Immature natural killer cell (primary cell): ENCODE measurements around the gene MRPL40. TPM values are rescaled to one million over a fixed set of nuclear protein-coding genes. Genes with fewer than 3 reads are reported as not detected.

Experiments used
- DNase-seq, 3 donors: peaks; one replicate each; pipeline ENCODE4 v3.0.0; 2022; ENCODE audit warnings: mixed read lengths in 1 of 3
- H3K27ac Mint-ChIP-seq, 6 donors: one replicate each; pipeline ENCODE4 v1.8.0; 2020; ENCODE audit warnings: mixed read lengths in 6 of 6, mild to moderate bottlenecking in 5 of 6, inconsistent platforms in 4 of 6, moderate library complexity in 3 of 6
- H3K27me3 Mint-ChIP-seq, 3 donors: one replicate each; pipeline ENCODE4 v1.8.0; 2020 to 2021; ENCODE audit warnings: low read depth in 3 of 3, mild to moderate bottlenecking in 3 of 3, mixed read lengths in 3 of 3, moderate library complexity in 3 of 3, inconsistent platforms in 1 of 3
- H3K36me3 Mint-ChIP-seq, 3 donors: one replicate each; pipeline ENCODE4 v1.8.0; 2020; ENCODE audit warnings: mixed read lengths in 3 of 3, inconsistent platforms in 2 of 3, mild to moderate bottlenecking in 2 of 3
- H3K4me1 Mint-ChIP-seq, 2 donors: one replicate each; pipeline ENCODE4 v1.8.0; 2020; ENCODE audit warnings: inconsistent platforms in 2 of 2, mild to moderate bottlenecking in 2 of 2, mixed read lengths in 2 of 2, moderate library complexity in 1 of 2
- H3K4me3 Mint-ChIP-seq, 5 donors: one replicate each; pipeline ENCODE4 v1.8.0; 2020; ENCODE audit warnings: mild to moderate bottlenecking in 5 of 5, mixed read lengths in 5 of 5, inconsistent platforms in 3 of 5, moderate library complexity in 3 of 5
- H3K9me3 Mint-ChIP-seq, 6 donors: one replicate each; pipeline ENCODE4 v1.8.0; 2020; ENCODE audit warnings: mild to moderate bottlenecking in 6 of 6, mixed read lengths in 6 of 6, inconsistent platforms in 4 of 6, moderate library complexity in 3 of 6
- polyA plus RNA-seq, 3 donors: library from polyadenylated mRNA; unstranded; fragments of 300-500 nt; fragmentation: Illumina TruSeq; gene quantifications; one replicate each; pipeline ENCODE4 v1.2.3, GENCODE V29; 2021

Gene MRPL40
- polyA plus RNA-seq, 3 donors from 2014 or later, result 64.7 to 85.1 (median 77.9) TPM

DNA sequence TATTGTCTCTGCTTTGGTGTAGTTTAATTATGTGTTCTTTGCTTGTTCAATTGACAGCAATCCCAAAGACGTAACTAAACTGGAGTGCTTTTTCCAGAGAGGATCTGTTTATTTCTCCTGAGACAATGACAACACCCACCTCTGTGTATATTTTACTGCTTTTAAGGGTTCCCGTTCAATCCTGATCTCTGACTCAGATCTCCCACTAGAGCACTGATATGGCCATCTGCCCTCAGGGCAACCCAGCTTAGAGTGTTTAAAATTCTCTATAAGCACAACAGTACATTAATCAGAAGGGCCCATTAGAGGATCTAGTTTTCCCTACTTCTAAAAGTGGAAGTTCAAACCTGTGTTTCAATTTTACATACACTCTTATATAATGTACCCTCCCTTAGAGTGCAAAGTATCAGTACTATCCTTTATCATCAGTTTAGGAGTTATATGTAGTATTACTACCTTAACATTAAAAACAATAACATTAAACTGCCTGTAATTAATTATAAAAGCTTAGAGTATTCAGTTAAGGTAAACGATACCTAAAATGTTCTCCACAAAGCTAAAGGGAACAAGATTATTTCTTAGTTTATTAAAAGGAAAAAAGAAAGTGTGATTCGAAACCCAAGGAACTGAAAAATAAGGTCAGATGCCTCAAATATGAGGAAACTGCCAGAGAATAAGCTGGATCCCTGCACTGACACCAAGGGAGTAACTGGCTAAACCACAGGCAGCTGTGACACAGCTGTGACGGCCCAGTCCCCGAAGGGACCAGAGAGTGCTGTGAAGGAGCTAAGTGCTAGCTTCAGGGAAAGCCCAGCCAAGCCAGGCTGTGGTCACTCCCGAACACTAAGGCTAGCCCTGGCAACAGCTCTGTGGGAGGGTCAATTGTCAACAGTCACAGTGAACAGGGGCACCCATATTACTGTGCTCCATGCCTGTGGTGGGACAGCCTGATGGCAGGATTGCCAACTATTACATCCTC, 31.4 kb downstream of the MRPL40 start:
- Mint-ChIP-seq H3K36me3 (peaks cover 13 to 49% (median 22%) of the 10 kb centered on the region in 3 donors), H3K4me3 (no peak overlapping the region), H3K27ac (no peak overlapping the region), H3K9me3 (no peaks in the 10 kb centered on the region), H3K4me1 (peaks cover 0 to 1% of the 10 kb centered on the region in 2 donors), H3K27me3 (peaks cover 0 to 6% (median 0%) of the 10 kb centered on the region in 3 donors)
- DNase-seq, result no peak

DNA sequence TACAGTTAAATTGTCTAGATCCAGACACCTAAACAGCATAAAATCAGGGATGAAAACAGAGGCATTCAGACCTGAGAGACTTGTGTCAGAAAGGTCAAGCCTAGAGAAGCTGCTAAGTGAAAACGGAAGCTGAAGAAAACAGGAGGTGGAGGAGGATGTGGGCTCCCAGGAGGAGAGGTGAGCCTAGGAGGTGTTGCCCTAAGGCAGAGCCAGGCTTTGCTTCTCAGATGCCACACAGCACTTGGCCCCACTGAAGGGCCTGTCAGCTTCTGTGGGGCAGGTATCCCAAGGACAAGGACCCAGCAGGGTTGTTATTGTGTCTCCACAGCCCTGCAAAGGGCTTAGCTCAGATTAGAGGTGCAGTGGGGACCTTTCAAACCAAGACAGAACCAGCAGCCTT, 32.2 kb downstream of the MRPL40 start:
- no peak overlapping the region for H3K27ac Mint-ChIP-seq
- H3K4me1 Mint-ChIP-seq, result peaks cover 0 to 1% of the 10 kb centered on the region in 2 donors
- H3K27me3 Mint-ChIP-seq, result peaks cover 0 to 6% (median 0%) of the 10 kb centered on the region in 3 donors
- H3K9me3 Mint-ChIP-seq, result no peaks in the 10 kb centered on the region
- H3K36me3 Mint-ChIP-seq, result peaks cover 17 to 53% (median 27%) of the 10 kb centered on the region in 3 donors
- no peak overlapping the region for H3K4me3 Mint-ChIP-seq
- no peak for DNase-seq

DNA sequence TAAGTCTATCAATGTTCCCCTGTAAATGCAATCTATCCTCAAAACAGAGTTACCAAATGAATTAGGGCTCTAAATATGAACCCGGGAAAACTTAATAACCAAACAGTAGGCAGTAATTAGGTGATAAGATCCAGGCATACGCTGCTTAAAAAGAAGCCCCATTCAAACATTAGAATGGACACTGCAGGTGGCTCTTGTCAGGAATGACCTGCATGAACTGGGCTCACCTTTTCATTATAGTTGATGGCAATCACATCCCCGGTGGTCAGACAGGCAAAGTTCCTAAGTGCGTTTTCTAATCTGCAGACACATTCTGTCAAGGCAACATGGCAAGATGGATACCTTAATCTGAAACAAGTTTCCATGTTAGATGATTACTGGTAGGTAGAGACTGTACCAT, 32.6 kb downstream of the MRPL40 start:
- no peak for DNase-seq
- Mint-ChIP-seq H3K36me3 (peaks cover 16 to 54% (median 27%) of the 10 kb centered on the region in 3 donors), H3K27ac (peak overlapping the region in 1 of 6 donors; percentile 5), H3K4me3 (no peak overlapping the region), H3K4me1 (peaks cover 0 to 1% of the 10 kb centered on the region in 2 donors), H3K27me3 (peaks cover 0 to 8% (median 0%) of the 10 kb centered on the region in 3 donors), H3K9me3 (no peaks in the 10 kb centered on the region)

GRCh38 chr22:19466126-19466716, 33.9 kb downstream of the MRPL40 start:
- DNase-seq, result no peak
- peaks cover 13 to 55% (median 25%) of the 10 kb centered on the region in 3 donors for H3K36me3 Mint-ChIP-seq
- H3K4me1 Mint-ChIP-seq, result peaks cover 0 to 1% of the 10 kb centered on the region in 2 donors
- H3K27ac Mint-ChIP-seq, result peak overlapping the region in 1 of 6 donors; percentile 17
- H3K9me3 Mint-ChIP-seq, result no peaks in the 10 kb centered on the region
- no peak overlapping the region for H3K4me3 Mint-ChIP-seq
- peaks cover 0 to 9% (median 0%) of the 10 kb centered on the region in 3 donors for H3K27me3 Mint-ChIP-seq

DNA sequence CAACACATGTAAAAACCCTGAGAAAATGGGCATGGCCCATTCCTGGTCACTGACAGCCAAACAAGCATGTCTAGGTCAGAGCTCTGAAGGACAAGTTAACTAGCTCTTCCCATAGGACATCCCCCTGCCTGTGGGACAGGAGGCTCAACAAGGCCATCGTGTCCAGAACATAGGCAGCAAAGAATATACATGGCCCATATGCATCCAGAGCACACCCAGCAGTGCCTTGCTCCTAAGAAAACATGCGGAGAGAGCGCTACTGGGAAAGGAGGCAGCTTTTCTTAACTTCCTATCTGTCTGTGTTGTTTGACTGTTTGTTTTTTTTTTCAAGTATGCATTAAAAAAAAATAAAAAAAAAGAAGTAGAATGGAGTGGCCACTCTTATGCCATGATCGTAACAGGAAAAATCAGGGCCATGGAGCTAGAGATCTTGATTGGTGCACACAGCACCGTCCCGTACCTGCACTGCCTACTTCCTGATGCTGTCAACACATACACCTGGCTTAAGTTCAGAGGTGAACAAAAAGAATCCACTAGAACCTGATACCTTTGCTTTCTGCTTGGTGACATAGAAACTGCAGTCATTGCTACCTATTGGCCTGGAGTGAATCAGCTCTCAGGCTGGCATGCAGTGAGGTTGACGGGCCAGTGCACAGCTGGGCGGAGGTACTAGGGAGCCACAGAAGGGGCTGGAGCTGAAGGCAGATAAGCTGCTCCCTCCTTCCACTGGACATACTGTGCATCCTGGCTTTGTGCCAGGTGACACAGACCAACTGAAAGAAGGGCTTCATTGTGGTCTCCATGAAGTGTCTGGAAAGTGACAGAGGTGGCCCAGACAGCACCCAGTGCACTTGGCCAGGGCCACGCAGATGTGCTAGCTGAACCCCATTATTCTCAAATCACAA, 34.8 kb downstream of the MRPL40 start:
- H3K4me3 Mint-ChIP-seq, result no peak overlapping the region
- peaks cover 0 to 9% (median 1%) of the 10 kb centered on the region in 3 donors for H3K27me3 Mint-ChIP-seq
- no peak for DNase-seq
- H3K4me1 Mint-ChIP-seq, result peaks cover 0 to 1% of the 10 kb centered on the region in 2 donors
- H3K27ac Mint-ChIP-seq, result no peak overlapping the region
- H3K9me3 Mint-ChIP-seq, result no peaks in the 10 kb centered on the region
- H3K36me3 Mint-ChIP-seq, result peaks cover 13 to 54% (median 21%) of the 10 kb centered on the region in 3 donors

- no peak overlapping the region for H3K4me3 Mint-ChIP-seq
- DNase-seq, result no peak
- peaks cover 0 to 1% of the 10 kb centered on the region in 2 donors for H3K4me1 Mint-ChIP-seq
- peaks cover 13 to 51% (median 19%) of the 10 kb centered on the region in 3 donors for H3K36me3 Mint-ChIP-seq
- peaks cover 0 to 9% (median 1%) of the 10 kb centered on the region in 3 donors for H3K27me3 Mint-ChIP-seq
- H3K9me3 Mint-ChIP-seq, result no peaks in the 10 kb centered on the region
- H3K27ac Mint-ChIP-seq, result no peak overlapping the region
Observed at GRCh38 chr22:19467912-19468311, 35.6 kb downstream of the MRPL40 start.

DNA sequence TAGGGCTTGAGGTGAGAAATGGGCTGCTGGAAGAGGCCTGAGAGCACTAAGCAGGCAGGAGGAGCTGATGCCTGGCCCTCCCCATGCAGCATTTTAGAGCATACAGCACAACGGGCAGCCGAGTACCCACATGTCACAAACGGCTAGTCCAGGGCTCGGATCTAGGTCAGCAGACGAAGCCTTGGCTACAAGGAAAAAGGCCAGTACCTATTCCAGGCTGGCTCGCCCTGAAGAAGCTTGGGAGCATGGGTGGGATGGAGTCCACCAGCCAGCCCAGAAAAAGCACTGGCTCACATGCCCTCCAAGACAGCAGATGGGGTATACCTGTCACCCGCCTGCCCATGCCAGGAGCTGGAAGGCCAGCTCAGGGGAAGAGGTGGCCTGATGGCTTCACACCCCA, 37.1 kb downstream of the MRPL40 start:
- Mint-ChIP-seq H3K36me3 (peaks cover 13 to 53% (median 17%) of the 10 kb centered on the region in 3 donors), H3K9me3 (no peaks in the 10 kb centered on the region), H3K4me3 (no peak overlapping the region), H3K27me3 (peaks cover 0 to 7% (median 4%) of the 10 kb centered on the region in 3 donors), H3K4me1 (peaks cover 0 to 3% of the 10 kb centered on the region in 2 donors), H3K27ac (no peak overlapping the region)
- DNase-seq, result no peak

DNA sequence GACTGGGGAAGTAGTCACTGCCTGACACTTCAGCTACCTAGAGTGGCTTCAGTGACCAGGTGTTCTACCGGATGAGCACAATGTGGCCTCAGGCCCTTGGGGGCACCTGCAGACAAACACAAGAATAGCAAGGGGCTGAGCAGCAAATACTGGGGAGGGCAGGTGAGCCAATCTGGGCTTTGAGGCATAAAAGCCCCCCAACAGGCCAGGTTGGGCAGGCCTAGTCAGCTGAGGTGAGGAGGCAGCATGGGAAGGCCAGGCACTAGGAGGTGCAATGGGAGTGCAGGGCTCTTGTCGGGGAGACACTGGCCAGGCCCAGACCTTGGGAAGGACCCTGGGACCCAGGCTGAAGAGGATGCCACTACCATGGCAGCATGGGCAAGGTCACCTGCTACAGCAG, 37.7 kb downstream of the MRPL40 start:
- no peaks in the 10 kb centered on the region for H3K9me3 Mint-ChIP-seq
- H3K4me1 Mint-ChIP-seq, result peaks cover 2% of the 10 kb centered on the region in 2 donors
- no peak overlapping the region for H3K4me3 Mint-ChIP-seq
- peaks cover 0 to 7% (median 4%) of the 10 kb centered on the region in 3 donors for H3K27me3 Mint-ChIP-seq
- no peak overlapping the region for H3K27ac Mint-ChIP-seq
- H3K36me3 Mint-ChIP-seq, result peaks cover 10 to 47% (median 15%) of the 10 kb centered on the region in 3 donors
- DNase-seq, result no peak

GRCh38 chr22:19471572-19471971, 39.2 kb downstream of the MRPL40 start:
- peaks cover 0 to 9% (median 4%) of the 10 kb centered on the region in 3 donors for H3K27me3 Mint-ChIP-seq
- no peak overlapping the region for H3K4me3 Mint-ChIP-seq
- H3K27ac Mint-ChIP-seq, result peak overlapping the region in 1 of 6 donors; percentile 14
- no peak for DNase-seq
- H3K36me3 Mint-ChIP-seq, result peaks cover 3 to 36% (median 9%) of the 10 kb centered on the region in 3 donors
- peaks cover 9 to 16% of the 10 kb centered on the region in 2 donors for H3K4me1 Mint-ChIP-seq
- H3K9me3 Mint-ChIP-seq, result no peaks in the 10 kb centered on the region

DNA sequence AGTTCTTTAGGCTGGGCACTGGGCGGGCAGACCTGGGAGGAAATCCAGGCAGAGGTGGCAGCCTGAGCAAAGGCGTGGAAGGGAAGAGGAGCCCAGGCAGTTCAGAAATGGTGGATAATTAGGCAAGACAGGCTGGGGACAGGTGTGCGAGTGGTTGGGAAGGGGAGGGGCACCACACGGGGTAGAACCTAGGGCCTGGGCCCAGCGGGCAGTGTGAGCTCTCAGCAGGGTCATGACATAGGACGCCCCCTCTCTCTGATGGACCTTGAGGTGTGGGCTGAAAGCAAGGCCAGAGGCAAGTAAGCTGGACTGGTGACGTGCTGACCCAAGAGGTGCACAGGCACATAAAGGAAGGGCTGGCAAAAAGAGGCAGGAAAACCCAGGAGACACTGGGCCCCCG, 39.9 kb downstream of the MRPL40 start:
- Mint-ChIP-seq H3K27me3 (peaks cover 0 to 9% (median 4%) of the 10 kb centered on the region in 3 donors), H3K36me3 (peaks cover 3 to 35% (median 9%) of the 10 kb centered on the region in 3 donors), H3K4me3 (no peak overlapping the region), H3K4me1 (peaks cover 12 to 22% of the 10 kb centered on the region in 2 donors), H3K27ac (peak overlapping the region in 3 of 6 donors; percentile 9 to 52 (median 12)), H3K9me3 (no peaks in the 10 kb centered on the region)
- DNase-seq, result no peak

DNA sequence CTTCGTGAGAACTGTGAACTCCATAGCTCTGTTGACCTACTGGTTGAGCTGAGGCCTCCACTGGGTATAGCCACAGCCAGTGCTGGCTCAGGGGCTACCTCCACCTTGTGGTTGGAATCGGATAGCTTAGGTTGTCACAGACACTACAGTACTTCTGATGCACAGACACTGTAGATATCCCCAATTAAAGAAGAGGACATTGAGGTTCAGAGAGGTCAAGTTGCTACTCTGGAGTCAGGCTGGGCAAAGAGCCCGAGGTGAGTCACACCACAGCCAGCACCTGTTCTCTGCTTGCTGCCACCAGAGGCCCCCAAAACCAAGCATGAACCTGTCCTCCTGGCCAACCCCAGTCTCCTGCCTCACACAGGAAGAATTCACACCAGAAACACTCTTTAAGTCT, 41.2 kb downstream of the MRPL40 start:
- H3K9me3 Mint-ChIP-seq, result no peaks in the 10 kb centered on the region
- peaks cover 3 to 24% (median 4%) of the 10 kb centered on the region in 3 donors for H3K36me3 Mint-ChIP-seq
- H3K4me1 Mint-ChIP-seq, result peaks cover 23 to 34% of the 10 kb centered on the region in 2 donors
- H3K27me3 Mint-ChIP-seq, result peaks cover 0 to 4% (median 4%) of the 10 kb centered on the region in 3 donors
- no peak overlapping the region for H3K4me3 Mint-ChIP-seq
- no peak overlapping the region for H3K27ac Mint-ChIP-seq
- DNase-seq, result no peak

GRCh38 chr22:19476023-19476422, 43.7 kb downstream of the MRPL40 start:
- Mint-ChIP-seq H3K9me3 (no peaks in the 10 kb centered on the region), H3K27me3 (peaks cover 6 to 9% (median 7%) of the 10 kb centered on the region in 3 donors), H3K36me3 (peaks cover 0 to 12% (median 0%) of the 10 kb centered on the region in 3 donors), H3K27ac (peak overlapping the region in 3 of 6 donors; percentile 34 to 59 (median 51)), H3K4me3 (peak overlapping the region in 1 of 5 donors; percentile 33), H3K4me1 (peaks cover 31 to 43% of the 10 kb centered on the region in 2 donors)
- no peak for DNase-seq
